ENCODE data around the gene SH2D1B.

The SH2D1B gene

GRCh38 chr1:162389971-162390370, 22.0 kb downstream of the SH2D1B start:
- Mint-ChIP-seq H3K4me1 (ENCODE audit: low read depth) (no peaks in the 10 kb centered on the region), H3K27me3 (peaks cover 20% of the 10 kb centered on the region), H3K4me3 (no peak overlapping the region), H3K27ac (no peak overlapping the region), H3K9me3 (no peaks in the 10 kb centered on the region), H3K36me3 (ENCODE audit: low read depth) (no peaks in the 10 kb centered on the region)
- no peak for DNase-seq

GRCh38 chr1:162389021-162389818, 22.7 kb downstream of the SH2D1B start:
- H3K36me3 Mint-ChIP-seq (ENCODE audit: low read depth) = no peaks in the 10 kb centered on the region
- H3K27ac Mint-ChIP-seq = no peak overlapping the region
- H3K4me1 Mint-ChIP-seq (ENCODE audit: low read depth) = no peaks in the 10 kb centered on the region
- no peaks in the 10 kb centered on the region for H3K9me3 Mint-ChIP-seq
- DNase-seq = no peak
- peaks cover 20% of the 10 kb centered on the region for H3K27me3 Mint-ChIP-seq
- no peak overlapping the region for H3K4me3 Mint-ChIP-seq

- Mint-ChIP-seq H3K27me3 (peaks cover 20% of the 10 kb centered on the region), H3K4me3 (no peak overlapping the region), H3K27ac (no peak overlapping the region), H3K4me1 (ENCODE audit: low read depth) (no peaks in the 10 kb centered on the region), H3K9me3 (no peaks in the 10 kb centered on the region), H3K36me3 (ENCODE audit: low read depth) (no peaks in the 10 kb centered on the region)
- no peak for DNase-seq
These were observed 23.3 kb downstream of the SH2D1B start for GRCh38 chr1:162388615-162389014.

- Mint-ChIP-seq H3K27ac (no peak overlapping the region), H3K4me3 (no peak overlapping the region), H3K4me1 (ENCODE audit: low read depth) (no peaks in the 10 kb centered on the region), H3K9me3 (no peaks in the 10 kb centered on the region), H3K36me3 (ENCODE audit: low read depth) (no peaks in the 10 kb centered on the region), H3K27me3 (peaks cover 20% of the 10 kb centered on the region)
- DNase-seq = no peak
These were observed 23.8 kb downstream of the SH2D1B start for GRCh38 chr1:162388083-162388594.

GRCh38 chr1:162387226-162388082, 24.5 kb downstream of the SH2D1B start:
- Mint-ChIP-seq H3K27ac (no peak overlapping the region), H3K27me3 (peaks cover 20% of the 10 kb centered on the region), H3K4me3 (no peak overlapping the region), H3K9me3 (no peaks in the 10 kb centered on the region), H3K4me1 (ENCODE audit: low read depth) (no peaks in the 10 kb centered on the region), H3K36me3 (ENCODE audit: low read depth) (no peaks in the 10 kb centered on the region)
- no peak for DNase-seq

GRCh38 chr1:162386292-162387225, 25.4 kb downstream of the SH2D1B start:
- H3K4me1 Mint-ChIP-seq (ENCODE audit: low read depth) = no peaks in the 10 kb centered on the region
- H3K4me3 Mint-ChIP-seq = no peak overlapping the region
- H3K27ac Mint-ChIP-seq = no peak overlapping the region
- no peaks in the 10 kb centered on the region for H3K36me3 Mint-ChIP-seq (ENCODE audit: low read depth)
- no peak for DNase-seq
- H3K27me3 Mint-ChIP-seq = peaks cover 20% of the 10 kb centered on the region
- no peaks in the 10 kb centered on the region for H3K9me3 Mint-ChIP-seq

- no peaks in the 10 kb centered on the region for H3K36me3 Mint-ChIP-seq (ENCODE audit: low read depth)
- no peak for DNase-seq
- no peak overlapping the region for H3K4me3 Mint-ChIP-seq
- no peak overlapping the region for H3K27ac Mint-ChIP-seq
- H3K27me3 Mint-ChIP-seq = peaks cover 20% of the 10 kb centered on the region
- no peaks in the 10 kb centered on the region for H3K4me1 Mint-ChIP-seq (ENCODE audit: low read depth)
- no peaks in the 10 kb centered on the region for H3K9me3 Mint-ChIP-seq
These were observed 26.2 kb downstream of the SH2D1B start for GRCh38 chr1:162385702-162386101.

- peaks cover 16% of the 10 kb centered on the region for H3K27me3 Mint-ChIP-seq
- H3K4me1 Mint-ChIP-seq (ENCODE audit: low read depth) = no peaks in the 10 kb centered on the region
- DNase-seq = no peak
- no peak overlapping the region for H3K27ac Mint-ChIP-seq
- H3K4me3 Mint-ChIP-seq = no peak overlapping the region
- H3K9me3 Mint-ChIP-seq = no peaks in the 10 kb centered on the region
- H3K36me3 Mint-ChIP-seq (ENCODE audit: low read depth) = no peaks in the 10 kb centered on the region
These were observed 26.7 kb downstream of the SH2D1B start for GRCh38 chr1:162385280-162385623.

- H3K9me3 Mint-ChIP-seq = no peaks in the 10 kb centered on the region
- no peaks in the 10 kb centered on the region for H3K4me1 Mint-ChIP-seq (ENCODE audit: low read depth)
- DNase-seq = no peak
- no peak overlapping the region for H3K27ac Mint-ChIP-seq
- no peaks in the 10 kb centered on the region for H3K36me3 Mint-ChIP-seq (ENCODE audit: low read depth)
- H3K4me3 Mint-ChIP-seq = no peak overlapping the region
- peaks cover 11% of the 10 kb centered on the region for H3K27me3 Mint-ChIP-seq
These were observed 27.2 kb downstream of the SH2D1B start for GRCh38 chr1:162384601-162385279.

- Mint-ChIP-seq H3K4me3 (no peak overlapping the region), H3K9me3 (no peaks in the 10 kb centered on the region), H3K4me1 (ENCODE audit: low read depth) (no peaks in the 10 kb centered on the region), H3K27me3 (peaks cover 6% of the 10 kb centered on the region), H3K36me3 (ENCODE audit: low read depth) (no peaks in the 10 kb centered on the region), H3K27ac (no peak overlapping the region)
- no peak for DNase-seq
These were observed 27.8 kb downstream of the SH2D1B start for GRCh38 chr1:162384116-162384515.

- Mint-ChIP-seq H3K9me3 (no peaks in the 10 kb centered on the region), H3K27ac (no peak overlapping the region), H3K4me1 (ENCODE audit: low read depth) (no peaks in the 10 kb centered on the region), H3K4me3 (no peak overlapping the region), H3K36me3 (ENCODE audit: low read depth) (no peaks in the 10 kb centered on the region), H3K27me3 (no peaks in the 10 kb centered on the region)
- DNase-seq = no peak
These were observed 28.4 kb downstream of the SH2D1B start for GRCh38 chr1:162383516-162383915.

- Mint-ChIP-seq H3K4me3 (no peak overlapping the region), H3K9me3 (no peaks in the 10 kb centered on the region), H3K36me3 (ENCODE audit: low read depth) (no peaks in the 10 kb centered on the region), H3K27ac (no peak overlapping the region), H3K4me1 (ENCODE audit: low read depth) (no peaks in the 10 kb centered on the region), H3K27me3 (no peaks in the 10 kb centered on the region)
- DNase-seq = no peak
These were observed 28.8 kb downstream of the SH2D1B start for GRCh38 chr1:162383091-162383490.

- H3K9me3 Mint-ChIP-seq = no peaks in the 10 kb centered on the region
- H3K27ac Mint-ChIP-seq = no peak overlapping the region
- no peaks in the 10 kb centered on the region for H3K27me3 Mint-ChIP-seq
- no peaks in the 10 kb centered on the region for H3K4me1 Mint-ChIP-seq (ENCODE audit: low read depth)
- no peak overlapping the region for H3K4me3 Mint-ChIP-seq
- no peak for DNase-seq
- H3K36me3 Mint-ChIP-seq (ENCODE audit: low read depth) = no peaks in the 10 kb centered on the region
These were observed 29.8 kb downstream of the SH2D1B start for GRCh38 chr1:162381941-162382750.

Data from activated T-cell treated with anti-CD3 and anti-CD28 coated beads, Interleukin-2, amount 50 U/mL, for 24 hours (primary cell).